Loucy (cell line): ENCODE results near the gene OR1N1.
"Not testable (repeated sequence)": the region's sequence is repeated elsewhere in the genome, so short reads cannot be mapped to it uniquely, and the experiment has no call there.

ENCODE experiments used
- H2AFZ ChIP-seq: fragments of 200-600 bp; sonication (generic); 2 replicates; pipeline ENCODE4 v1.6.0; 2016; ENCODE audit warnings: antibody characterized with exemption, mild to moderate bottlenecking, low read length, moderate library complexity
- H3F3A ChIP-seq: fragments of 200-600 bp; 2 replicates; pipeline ENCODE4 v1.6.0; 2016; ENCODE audit warnings: antibody characterized with exemption, low read depth, mild to moderate bottlenecking
- H3K27me3 ChIP-seq: fragments of 200-600 bp; sonication (generic); 2 replicates; pipeline ENCODE4 v1.6.1; 2014; ENCODE audit warnings: low read length, mild to moderate bottlenecking; ENCODE audit not compliant: insufficient read depth, poor library complexity, severe bottlenecking
- H3K36me3 ChIP-seq: fragments of 200-600 bp; sonication (generic); 2 replicates; pipeline ENCODE4 v1.6.1; 2016; ENCODE audit warnings: low read length; ENCODE audit not compliant: insufficient read depth
- H3K4me1 ChIP-seq: fragments of 200-600 bp; sonication (generic); 2 replicates; pipeline ENCODE4 v1.5.1; 2014; ENCODE audit warnings: low read length, mild to moderate bottlenecking; ENCODE audit not compliant: insufficient read depth, poor library complexity, severe bottlenecking
- H3K4me2 ChIP-seq: fragments of 200-600 bp; sonication (generic); 2 replicates; pipeline ENCODE4 v1.6.0; 2014; ENCODE audit warnings: antibody characterized with exemption, low read length, low read depth, mild to moderate bottlenecking; ENCODE audit not compliant: poor library complexity, severe bottlenecking
- H3K4me3 ChIP-seq: fragments of 200-600 bp; sonication (generic); 2 replicates; pipeline ENCODE4 v1.5.1; 2014; ENCODE audit warnings: low read length, mild to moderate bottlenecking, mixed read lengths; ENCODE audit not compliant: poor library complexity, severe bottlenecking
- H3K79me2 ChIP-seq: fragments of 200-600 bp; sonication (generic); 2 replicates; pipeline ENCODE4 v1.6.1; 2014; ENCODE audit warnings: low read length; ENCODE audit not compliant: insufficient read depth
- H3K9ac ChIP-seq: fragments of 200-600 bp; sonication (generic); 2 replicates; pipeline ENCODE4 v1.6.0; 2014; ENCODE audit warnings: mild to moderate bottlenecking, low read depth, low read length, moderate library complexity; ENCODE audit not compliant: poor library complexity, severe bottlenecking
- H3K9me2 ChIP-seq: fragments of 200-600 bp; sonication (generic); replicated peaks from 2 replicates; pipeline ENCODE4 v1.6.1; 2016; ENCODE audit warnings: low read depth, low read length, mixed read lengths
- H3K9me3 ChIP-seq: fragments of 200-600 bp; sonication (generic); 2 replicates; pipeline ENCODE4 v1.6.1; 2014; ENCODE audit warnings: mild to moderate bottlenecking, antibody characterized with exemption, low read length, low read depth; ENCODE audit not compliant: insufficient read depth
- H4K20me1 ChIP-seq: fragments of 200-600 bp; sonication (generic); 2 replicates; pipeline ENCODE4 v1.6.0; 2014; ENCODE audit warnings: antibody characterized with exemption, low read length, mild to moderate bottlenecking; ENCODE audit not compliant: insufficient read depth, poor library complexity, severe bottlenecking
- EZH2phosphoT487 ChIP-seq: fragments of 200-600 bp; IDR thresholded peaks from 2 replicates; pipeline ENCODE4 v1.6.1; 2018; ENCODE audit warnings: antibody characterized with exemption, mild to moderate bottlenecking, moderate library complexity, borderline replicate concordance
- TF ChIP-seq, protein P1 (sequence below): fragments of 200-600 bp; sonication (generic); conservative IDR thresholded peaks from 2 replicates; pipeline ENCODE4 v1.5.1; 2014; ENCODE audit warnings: mild to moderate bottlenecking, antibody characterized with exemption, low read length

The OR1N1 gene

DNA sequence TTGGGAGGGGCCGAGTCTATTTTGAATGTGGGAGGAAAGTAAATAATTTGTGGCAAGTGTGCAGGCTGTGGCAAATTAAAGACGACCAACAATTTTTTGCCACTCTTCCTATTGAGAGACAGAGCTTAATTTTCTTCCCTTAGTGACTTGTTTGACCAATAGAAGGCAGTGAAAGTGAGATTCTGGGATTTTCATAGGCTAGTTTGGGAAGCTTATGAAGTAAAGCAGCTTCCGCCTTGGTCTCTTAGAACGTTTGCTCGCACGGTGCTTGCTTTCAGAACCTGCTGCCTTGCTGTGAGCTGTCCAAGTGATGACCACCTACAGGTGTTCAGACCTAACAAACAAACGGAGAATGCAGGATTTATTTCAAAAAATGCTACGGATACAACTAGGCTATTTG lies 19.1 kb upstream of the OR1N1 start:
- TF ChIP-seq, protein P1, sequence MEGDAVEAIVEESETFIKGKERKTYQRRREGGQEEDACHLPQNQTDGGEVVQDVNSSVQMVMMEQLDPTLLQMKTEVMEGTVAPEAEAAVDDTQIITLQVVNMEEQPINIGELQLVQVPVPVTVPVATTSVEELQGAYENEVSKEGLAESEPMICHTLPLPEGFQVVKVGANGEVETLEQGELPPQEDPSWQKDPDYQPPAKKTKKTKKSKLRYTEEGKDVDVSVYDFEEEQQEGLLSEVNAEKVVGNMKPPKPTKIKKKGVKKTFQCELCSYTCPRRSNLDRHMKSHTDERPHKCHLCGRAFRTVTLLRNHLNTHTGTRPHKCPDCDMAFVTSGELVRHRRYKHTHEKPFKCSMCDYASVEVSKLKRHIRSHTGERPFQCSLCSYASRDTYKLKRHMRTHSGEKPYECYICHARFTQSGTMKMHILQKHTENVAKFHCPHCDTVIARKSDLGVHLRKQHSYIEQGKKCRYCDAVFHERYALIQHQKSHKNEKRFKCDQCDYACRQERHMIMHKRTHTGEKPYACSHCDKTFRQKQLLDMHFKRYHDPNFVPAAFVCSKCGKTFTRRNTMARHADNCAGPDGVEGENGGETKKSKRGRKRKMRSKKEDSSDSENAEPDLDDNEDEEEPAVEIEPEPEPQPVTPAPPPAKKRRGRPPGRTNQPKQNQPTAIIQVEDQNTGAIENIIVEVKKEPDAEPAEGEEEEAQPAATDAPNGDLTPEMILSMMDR = no peak
- no peak for TF ChIP-seq EZH2phosphoT487
- no peaks in the 10 kb centered on the region for H3K27me3 ChIP-seq
- H2AFZ ChIP-seq = no peak overlapping the region
- no peaks in the 10 kb centered on the region for H3K9me2 ChIP-seq
- H3K36me3 ChIP-seq = no peaks in the 10 kb centered on the region
- no peaks in the 10 kb centered on the region for H3F3A ChIP-seq
- no peaks in the 10 kb centered on the region for H3K4me1 ChIP-seq
- H3K9ac ChIP-seq = no peak overlapping the region
- no peaks in the 10 kb centered on the region for H3K9me3 ChIP-seq
- H3K4me3 ChIP-seq = no peak overlapping the region
- H3K4me2 ChIP-seq = no peak overlapping the region
- no peaks in the 10 kb centered on the region for H3K79me2 ChIP-seq
- no peaks in the 10 kb centered on the region for H4K20me1 ChIP-seq

DNA sequence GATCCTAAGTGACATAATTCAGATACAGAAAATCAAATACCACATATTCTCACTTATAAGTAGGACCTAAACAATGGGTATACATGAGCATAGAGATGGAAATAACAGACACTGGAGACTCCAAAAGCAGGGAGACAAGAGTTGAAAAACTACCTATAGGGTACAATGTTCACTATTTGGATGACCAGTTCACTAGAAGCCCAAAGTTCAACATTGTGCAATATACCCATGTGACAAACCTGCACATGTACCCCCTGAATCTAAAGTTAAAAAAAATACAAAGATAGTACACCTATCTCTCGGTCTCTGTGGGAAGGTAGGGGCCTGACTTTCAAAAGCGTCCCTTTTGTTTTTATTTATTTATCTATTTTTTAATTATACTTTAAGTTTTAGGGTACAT lies 11.7 kb upstream of the OR1N1 start:
- Histone ChIP-seq H3K36me3 (no peaks in the 10 kb centered on the region), H3K9me2 (no peaks in the 10 kb centered on the region), H4K20me1 (no peaks in the 10 kb centered on the region), H2AFZ (no peak overlapping the region), H3K4me3 (no peak overlapping the region), H3K4me2 (no peak overlapping the region), H3K9ac (no peak overlapping the region), H3K4me1 (no peaks in the 10 kb centered on the region), H3K9me3 (no peaks in the 10 kb centered on the region), H3K79me2 (no peaks in the 10 kb centered on the region), H3F3A (no peaks in the 10 kb centered on the region), H3K27me3 (no peaks in the 10 kb centered on the region)
- TF ChIP-seq EZH2phosphoT487 = no peak
- TF ChIP-seq, protein P1 = no peak

DNA sequence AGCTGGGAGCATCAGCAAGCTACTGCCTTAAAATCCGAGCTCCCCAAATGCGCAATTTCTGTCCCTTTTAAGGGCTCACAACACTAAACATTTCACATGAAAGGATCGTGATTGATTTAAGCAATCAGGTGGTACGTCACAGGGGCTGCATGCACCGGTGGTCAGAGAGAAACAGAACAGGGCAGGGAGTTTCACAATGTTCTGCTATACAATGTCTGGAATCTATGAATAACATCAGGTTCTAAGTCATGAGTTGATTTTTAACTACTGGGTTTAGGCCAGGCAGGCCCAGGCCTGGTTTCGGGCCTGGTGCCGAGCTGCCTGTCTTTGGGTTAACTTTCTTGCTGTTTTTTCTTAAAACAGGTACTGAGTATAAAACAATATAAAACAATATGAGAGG lies 10.0 kb upstream of the OR1N1 start:
- H2AFZ ChIP-seq, H3K9me3 ChIP-seq, H3K4me1 ChIP-seq, H3K4me3 ChIP-seq, H3F3A ChIP-seq, H3K4me2 ChIP-seq, H3K9ac ChIP-seq, H3K36me3 ChIP-seq, H3K27me3 ChIP-seq, H3K9me2 ChIP-seq, H4K20me1 ChIP-seq, H3K79me2 ChIP-seq: not testable (repeated sequence)

DNA sequence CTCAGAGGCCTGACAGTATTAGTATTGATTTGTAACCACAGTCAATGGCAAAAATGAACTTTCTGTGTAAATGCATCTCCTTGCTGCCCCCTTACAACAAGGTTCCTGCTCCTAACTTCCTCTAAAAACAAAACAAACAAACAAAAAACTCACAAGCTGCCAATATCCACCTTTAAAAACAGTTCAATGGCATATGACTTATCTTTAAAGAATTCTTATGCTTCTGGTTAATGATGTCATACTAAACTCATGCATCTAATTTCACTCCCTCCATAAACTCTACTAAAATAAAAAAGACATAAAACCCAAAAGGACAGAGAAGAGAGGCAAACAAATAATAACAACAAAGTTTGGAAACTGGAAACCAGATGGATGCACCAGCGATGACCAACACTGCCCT lies 9.0 kb upstream of the OR1N1 start:
- Histone ChIP-seq H3K36me3 (no peaks in the 10 kb centered on the region), H3K4me1 (no peaks in the 10 kb centered on the region), H3K9me3 (no peaks in the 10 kb centered on the region), H3K79me2 (no peaks in the 10 kb centered on the region), H3K4me3 (no peak overlapping the region), H4K20me1 (no peaks in the 10 kb centered on the region), H3K9me2 (no peaks in the 10 kb centered on the region), H3K4me2 (no peak overlapping the region), H3K9ac (no peak overlapping the region), H3K27me3 (no peaks in the 10 kb centered on the region), H3F3A (no peaks in the 10 kb centered on the region), H2AFZ (no peak overlapping the region)
- no peak for TF ChIP-seq EZH2phosphoT487
- TF ChIP-seq, protein P1 = no peak

DNA sequence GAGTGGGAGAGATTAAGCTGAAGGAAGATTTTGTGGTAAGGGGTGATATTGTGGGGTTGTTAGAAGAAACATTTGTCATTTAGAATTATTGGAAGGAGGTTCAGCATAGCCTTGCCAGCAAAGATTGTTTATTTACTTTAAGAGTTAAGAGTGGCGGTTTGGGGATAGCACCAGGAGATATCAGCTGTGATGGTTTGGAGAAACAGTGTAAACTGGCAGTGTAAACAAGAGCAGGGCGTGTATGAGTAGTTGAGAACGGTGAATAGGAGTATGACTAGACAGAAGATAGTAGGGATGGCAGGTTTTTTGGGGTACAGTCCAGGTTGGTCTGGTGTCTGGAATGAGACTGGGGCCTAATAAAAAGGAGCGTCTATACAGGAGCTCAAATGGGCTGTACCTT lies 4.1 kb upstream of the OR1N1 start:
- not testable (repeated sequence) for H3K9me2 ChIP-seq, H3K27me3 ChIP-seq

More for the DNA sequence above, 4.1 kb upstream of the OR1N1 start:
- not testable (repeated sequence) for H3K36me3 ChIP-seq, H3K9ac ChIP-seq, H3K9me3 ChIP-seq, H3F3A ChIP-seq, H2AFZ ChIP-seq, H4K20me1 ChIP-seq, H3K79me2 ChIP-seq, H3K4me1 ChIP-seq, H3K4me2 ChIP-seq, H3K4me3 ChIP-seq
